HUES6 (cell line): ENCODE results near the gene CDT1.
"Not testable (repeated sequence)": the region's sequence is repeated elsewhere in the genome, so short reads cannot be mapped to it uniquely, and the experiment has no call there.

Source experiments
- H3K27ac ChIP-seq: 2 replicates; pipeline ENCODE4 v1.7.0; 2013; ENCODE audit warnings: low read depth, mild to moderate bottlenecking, low read length, inconsistent platforms
- H3K27me3 ChIP-seq: 2 replicates; pipeline ENCODE4 v1.6.1; 2013; ENCODE audit warnings: low read length; ENCODE audit not compliant: control insufficient read depth, insufficient read depth
- H3K36me3 ChIP-seq: 2 replicates; pipeline ENCODE4 v1.6.1; 2013; ENCODE audit warnings: low read length; ENCODE audit not compliant: control insufficient read depth, insufficient read depth
- H3K4me1 ChIP-seq: 2 replicates; pipeline ENCODE4 v1.6.1; 2013; ENCODE audit warnings: low read length; ENCODE audit not compliant: control insufficient read depth, insufficient read depth
- H3K4me3 ChIP-seq: 2 replicates; pipeline ENCODE4 v1.5.1; 2013; ENCODE audit warnings: low read depth, low read length
- H3K9ac ChIP-seq: one replicate; pipeline ENCODE4 v1.6.1; 2013; ENCODE audit warnings: mild to moderate bottlenecking, low read length
- H3K9me3 ChIP-seq: 2 replicates; pipeline ENCODE4 v1.6.1; 2013; ENCODE audit warnings: low read depth, low read length; ENCODE audit not compliant: control insufficient read depth, insufficient read depth

The CDT1 gene

DNA sequence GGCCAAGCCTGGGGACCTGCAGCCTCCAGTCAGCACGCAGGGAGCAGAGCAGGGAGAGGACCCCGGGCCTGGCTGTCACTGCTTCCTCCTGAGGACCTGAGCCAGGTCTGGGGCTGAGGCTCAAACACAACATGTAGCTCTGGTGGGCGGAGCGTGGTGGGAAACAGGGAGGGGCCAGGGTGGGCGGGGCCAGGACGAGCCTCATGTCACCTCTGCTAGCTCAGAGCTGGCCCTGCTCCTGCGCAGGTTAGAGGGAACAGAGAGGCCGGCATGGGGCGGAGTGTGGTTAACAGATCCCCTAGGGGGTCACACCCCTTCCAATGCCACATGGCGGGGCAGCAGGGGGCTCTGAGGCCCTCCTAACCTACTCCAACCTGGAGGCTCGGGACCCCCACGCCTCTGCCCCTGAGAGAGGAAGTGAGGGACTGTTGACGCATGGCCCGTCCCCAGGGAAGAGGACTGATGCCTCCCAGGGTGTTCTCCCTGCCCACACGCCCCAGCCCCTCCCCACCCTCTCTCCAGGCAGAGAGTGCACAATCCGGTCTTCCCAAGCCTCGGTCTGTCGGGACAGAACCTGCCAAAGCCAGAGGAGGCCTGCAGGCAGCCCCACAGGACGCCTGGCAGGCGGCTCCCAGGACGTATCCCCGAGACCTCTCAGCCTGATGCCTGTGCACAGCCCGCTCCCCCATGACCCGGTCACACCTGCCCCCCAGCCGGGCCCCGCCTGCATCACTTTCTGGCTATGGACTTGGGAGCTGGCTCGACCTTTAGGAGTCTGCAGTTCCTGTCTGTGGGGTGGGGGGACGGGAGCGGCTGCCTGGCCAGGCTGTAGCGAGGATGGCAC, 33.8 kb upstream of the CDT1 start:
- Histone ChIP-seq H3K4me3 (peak overlapping the region; percentile 41), H3K27ac (no peak overlapping the region), H3K4me1 (peaks cover 43% of the 10 kb centered on the region), H3K36me3 (no peaks in the 10 kb centered on the region), H3K9me3 (no peaks in the 10 kb centered on the region), H3K9ac (no peak overlapping the region), H3K27me3 (peaks cover 90% of the 10 kb centered on the region; the same call in 1 of the 2 replicates)

DNA sequence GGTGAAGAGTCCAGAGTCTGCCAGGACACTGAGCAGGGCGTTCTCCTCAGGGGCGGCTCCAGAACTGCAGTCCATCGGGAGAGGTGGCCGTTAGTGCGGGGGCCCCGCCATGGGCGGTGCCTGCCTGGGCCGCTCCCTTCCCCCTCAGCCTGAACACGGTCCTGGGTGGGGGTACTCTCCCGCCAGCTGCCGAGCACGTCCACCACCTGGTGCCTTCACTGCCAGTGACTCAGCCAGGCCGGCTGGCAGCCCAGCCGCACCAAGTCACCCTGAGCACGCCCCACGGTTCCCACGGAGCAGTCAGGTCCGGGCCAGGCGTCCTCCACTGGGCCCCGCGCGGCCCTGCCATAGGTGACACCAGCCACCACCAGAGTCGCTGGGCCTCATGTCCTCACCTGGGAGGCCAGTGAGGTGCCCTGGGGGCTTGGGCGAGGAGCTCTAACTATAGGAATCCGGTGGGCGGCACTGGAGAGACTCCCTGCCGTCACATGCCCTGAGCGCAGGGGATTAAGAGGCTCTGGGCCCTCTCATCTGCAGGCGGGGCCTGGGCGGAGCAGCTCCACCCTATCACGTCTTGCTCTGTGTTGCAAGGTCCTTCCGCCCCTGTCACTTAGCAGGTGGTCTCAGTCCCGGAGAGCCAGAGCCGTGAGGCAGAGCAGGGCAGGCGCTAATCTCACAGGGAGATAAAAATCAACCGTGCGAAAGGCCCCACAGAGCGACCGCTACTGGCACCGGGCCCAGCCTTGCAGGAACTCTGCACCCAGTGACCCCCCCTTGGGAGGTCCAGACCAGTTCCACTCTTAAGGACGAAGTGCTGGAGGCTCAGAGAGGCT, 32.9 kb upstream of the CDT1 start:
- peaks cover 38% of the 10 kb centered on the region for H3K4me1 ChIP-seq
- H3K9me3 ChIP-seq, result no peaks in the 10 kb centered on the region
- peak overlapping the region; percentile 31 for H3K9ac ChIP-seq
- H3K4me3 ChIP-seq, result peak overlapping the region; percentile 41
- H3K27me3 ChIP-seq, result peaks cover 91% of the 10 kb centered on the region; the same call in 1 of the 2 replicates
- H3K27ac ChIP-seq, result no peak overlapping the region
- no peaks in the 10 kb centered on the region for H3K36me3 ChIP-seq

DNA sequence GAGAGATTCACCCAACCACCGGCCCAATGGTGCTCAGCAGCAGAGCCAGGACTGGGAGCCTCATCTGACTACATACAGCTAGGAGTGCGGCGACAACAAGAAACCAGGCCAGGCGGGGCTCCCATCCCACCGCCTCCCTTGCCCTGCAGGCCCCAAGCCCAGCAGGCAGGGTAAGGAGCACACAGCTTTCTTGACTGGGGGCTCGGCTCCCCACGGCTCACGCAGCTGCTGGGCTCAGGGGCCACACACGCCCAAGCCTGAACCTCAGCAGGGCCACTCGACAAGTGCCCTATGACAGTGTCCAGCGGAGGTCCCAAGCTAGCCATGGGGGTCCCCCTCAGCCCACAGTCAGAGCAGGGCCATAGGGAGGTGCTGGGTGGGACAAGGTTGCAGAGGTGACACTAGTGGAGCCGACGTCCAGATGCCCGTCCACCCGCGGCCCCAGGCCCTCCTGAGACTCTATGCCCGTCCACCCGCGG, 32.3 kb upstream of the CDT1 start:
- no peaks in the 10 kb centered on the region for H3K36me3 ChIP-seq
- H3K4me3 ChIP-seq, result peak overlapping the region; percentile 28; the same call in 1 of the 2 replicates
- H3K9ac ChIP-seq, result no peak overlapping the region
- H3K4me1 ChIP-seq, result peaks cover 38% of the 10 kb centered on the region
- peaks cover 89% of the 10 kb centered on the region; the same call in 1 of the 2 replicates for H3K27me3 ChIP-seq
- H3K9me3 ChIP-seq, result no peaks in the 10 kb centered on the region
- H3K27ac ChIP-seq, result no peak overlapping the region

DNA sequence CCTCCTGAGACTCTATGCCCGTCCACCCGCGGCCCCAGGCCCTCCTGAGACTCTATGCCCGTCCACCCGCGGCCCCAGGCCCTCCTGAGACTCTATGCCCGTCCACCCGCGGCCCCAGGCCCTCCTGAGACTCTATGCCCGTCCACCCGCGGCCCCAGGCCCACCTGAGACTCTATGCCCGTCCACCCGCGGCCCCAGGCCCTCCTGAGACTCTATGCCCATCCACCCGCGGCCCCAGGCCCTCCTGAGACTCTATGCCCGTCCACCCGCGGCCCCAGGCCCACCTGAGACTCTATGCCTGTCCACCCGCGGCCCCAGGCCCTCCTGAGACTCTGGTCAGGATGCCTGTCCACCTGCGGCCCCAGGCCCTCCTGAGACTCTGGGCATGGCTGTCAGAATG, 31.8 kb upstream of the CDT1 start:
- H3K9ac ChIP-seq, H3K4me3 ChIP-seq, H3K36me3 ChIP-seq, H3K9me3 ChIP-seq, H3K27ac ChIP-seq: not testable (repeated sequence)
- peaks cover 38% of the 10 kb centered on the region for H3K4me1 ChIP-seq
- peaks cover 89% of the 10 kb centered on the region; the same call in 1 of the 2 replicates for H3K27me3 ChIP-seq

DNA sequence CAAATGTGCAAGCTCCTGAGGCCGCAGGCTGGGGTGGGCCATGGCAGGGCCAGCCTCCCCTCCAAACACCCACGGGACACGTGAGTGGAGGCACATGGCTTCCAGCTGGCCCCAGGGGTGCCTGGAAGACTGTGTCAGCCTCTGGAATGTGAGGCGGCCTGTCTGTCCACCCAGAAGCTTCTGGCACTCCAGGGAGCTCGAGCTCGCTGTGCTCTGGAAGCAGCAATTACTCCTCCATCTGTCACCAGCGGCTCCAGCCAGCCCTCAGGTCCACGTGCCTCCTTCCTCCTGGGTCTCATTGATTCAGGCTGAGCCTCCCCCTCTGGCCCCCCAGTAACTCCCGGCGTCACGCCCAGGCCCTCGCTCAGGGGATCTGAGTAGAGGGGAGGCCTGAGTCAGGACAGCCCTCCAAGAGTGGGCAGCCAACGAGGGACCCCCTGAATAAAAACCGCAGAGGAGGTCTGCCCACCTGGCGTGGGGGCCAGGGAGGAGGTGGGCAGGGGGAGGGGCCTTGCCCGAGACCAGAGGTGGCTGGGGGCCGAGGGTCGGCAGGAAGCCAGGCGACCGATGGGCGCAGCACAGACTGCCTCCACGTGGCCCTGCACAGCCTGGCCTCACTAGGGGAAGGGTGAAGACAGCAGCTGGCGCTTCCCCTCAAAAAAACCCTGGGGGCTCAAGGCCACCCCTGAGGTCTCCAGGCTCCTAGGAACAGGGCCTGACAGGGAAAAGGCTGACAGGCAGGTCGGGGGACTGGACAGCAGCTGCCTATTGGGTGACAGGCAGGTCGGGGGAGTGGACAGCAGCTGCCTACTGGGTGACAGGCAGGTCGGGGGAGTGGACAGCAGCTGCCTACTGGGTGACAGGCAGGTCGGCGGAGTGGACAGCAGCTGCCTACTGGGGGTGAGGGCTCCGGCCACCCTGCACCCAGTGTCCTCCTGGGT, 30.4 kb upstream of the CDT1 start:
- Histone ChIP-seq H3K27ac (no peak overlapping the region), H3K4me1 (peaks cover 41% of the 10 kb centered on the region), H3K4me3 (no peak overlapping the region)

DNA sequence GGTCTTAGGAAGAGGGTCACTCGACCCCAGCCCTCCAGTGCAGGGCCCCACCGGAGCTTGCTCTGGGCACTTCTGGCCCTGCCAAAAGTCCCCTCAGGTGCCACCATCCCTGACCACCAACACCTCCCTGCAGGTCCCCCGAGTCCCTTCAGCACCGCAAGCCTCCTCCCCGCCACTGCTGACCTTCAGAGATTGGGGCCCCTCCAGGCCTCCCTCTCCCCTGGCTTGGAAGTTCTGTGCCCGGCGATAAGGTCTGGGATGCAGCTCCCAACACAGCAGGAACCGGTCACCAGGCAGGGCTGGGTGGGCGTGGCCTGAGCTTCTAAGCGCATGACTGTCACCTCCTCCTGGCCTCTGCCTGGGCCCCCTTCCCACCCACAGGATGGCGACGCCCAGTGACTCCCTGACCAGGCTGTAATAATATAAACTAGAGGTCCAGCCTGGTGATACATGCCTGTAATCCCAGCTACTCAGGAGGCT, 29.7 kb upstream of the CDT1 start:
- no peaks in the 10 kb centered on the region for H3K9me3 ChIP-seq
- no peak overlapping the region for H3K4me3 ChIP-seq
- no peak overlapping the region for H3K9ac ChIP-seq
- H3K36me3 ChIP-seq, result no peaks in the 10 kb centered on the region
- H3K27me3 ChIP-seq, result peaks cover 82% of the 10 kb centered on the region; the same call in 1 of the 2 replicates
- no peak overlapping the region for H3K27ac ChIP-seq
- H3K4me1 ChIP-seq, result peaks cover 34% of the 10 kb centered on the region

More for the DNA sequence above, 30.4 kb upstream of the CDT1 start:
- Histone ChIP-seq H3K9me3 (no peaks in the 10 kb centered on the region), H3K36me3 (no peaks in the 10 kb centered on the region), H3K27me3 (peaks cover 84% of the 10 kb centered on the region; the same call in 1 of the 2 replicates), H3K9ac (no peak overlapping the region)

DNA sequence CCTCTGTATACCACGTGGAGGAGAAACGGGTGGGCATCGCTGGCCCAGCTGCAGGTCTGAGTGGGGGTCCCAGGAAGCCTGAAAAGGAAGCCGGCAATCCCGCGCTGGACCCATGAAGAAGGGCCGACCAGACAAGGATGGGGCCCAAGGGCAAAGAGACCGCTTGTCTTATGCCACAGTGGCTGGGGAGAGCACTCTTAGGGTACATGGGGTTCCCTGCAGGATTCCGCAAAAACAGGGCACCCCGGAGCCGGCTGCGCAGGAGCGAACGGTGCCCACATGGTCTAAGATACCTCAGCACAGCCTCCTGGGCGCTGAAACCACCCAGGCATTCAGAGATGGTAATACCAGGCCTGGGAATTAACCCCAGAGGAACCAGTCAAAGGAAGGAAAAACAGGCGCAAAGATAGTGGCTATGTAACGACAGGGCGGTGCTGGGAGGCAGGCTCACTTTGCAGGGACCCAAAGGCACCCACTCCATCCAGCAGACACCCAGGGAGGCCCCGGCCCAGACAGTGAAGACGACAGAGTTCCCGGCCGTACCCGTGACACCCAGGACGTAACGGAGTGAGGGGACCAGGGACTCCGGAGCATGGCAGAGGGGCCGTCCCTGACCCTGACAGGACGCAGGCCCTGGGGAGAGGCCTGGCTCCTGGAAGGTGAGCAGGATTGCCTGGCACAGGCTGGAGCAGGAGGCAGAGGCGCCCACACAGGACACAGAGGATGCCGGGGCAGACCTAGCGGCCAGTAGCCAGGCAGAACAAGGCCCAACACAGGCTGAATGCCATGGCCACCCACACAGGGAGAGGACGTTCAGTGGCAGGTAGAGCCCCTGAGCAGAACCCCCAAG, 28.8 kb upstream of the CDT1 start:
- H3K27ac ChIP-seq, result no peak overlapping the region
- no peaks in the 10 kb centered on the region for H3K36me3 ChIP-seq
- peaks cover 34% of the 10 kb centered on the region for H3K4me1 ChIP-seq
- no peaks in the 10 kb centered on the region for H3K9me3 ChIP-seq
- H3K27me3 ChIP-seq, result peaks cover 86% of the 10 kb centered on the region; the same call in 1 of the 2 replicates
- H3K4me3 ChIP-seq, result no peak overlapping the region
- no peak overlapping the region for H3K9ac ChIP-seq

DNA sequence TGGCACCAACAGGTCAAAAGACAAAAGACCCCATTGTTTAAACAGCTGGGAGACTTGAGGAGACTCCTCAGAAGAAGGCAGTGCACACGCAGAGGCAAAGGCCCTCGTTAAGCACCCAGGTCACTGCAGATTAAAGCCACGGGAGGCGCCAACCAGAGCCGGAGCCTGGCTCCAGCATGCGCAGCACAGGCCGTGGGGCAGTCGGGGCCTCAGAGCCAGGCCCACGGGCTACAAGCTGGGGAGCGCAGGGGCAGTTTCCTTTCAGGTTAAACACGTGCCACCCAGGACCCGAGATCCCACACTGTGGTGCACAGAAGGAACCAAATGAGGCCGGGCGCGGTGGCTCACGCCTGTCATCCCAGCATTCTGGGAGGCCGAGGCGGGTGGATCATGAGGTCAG, 27.8 kb upstream of the CDT1 start:
- Histone ChIP-seq H3K9me3 (no peaks in the 10 kb centered on the region), H3K27ac (no peak overlapping the region), H3K27me3 (peaks cover 86% of the 10 kb centered on the region; the same call in 1 of the 2 replicates), H3K4me1 (peaks cover 25% of the 10 kb centered on the region), H3K4me3 (no peak overlapping the region), H3K9ac (no peak overlapping the region), H3K36me3 (no peaks in the 10 kb centered on the region)

DNA sequence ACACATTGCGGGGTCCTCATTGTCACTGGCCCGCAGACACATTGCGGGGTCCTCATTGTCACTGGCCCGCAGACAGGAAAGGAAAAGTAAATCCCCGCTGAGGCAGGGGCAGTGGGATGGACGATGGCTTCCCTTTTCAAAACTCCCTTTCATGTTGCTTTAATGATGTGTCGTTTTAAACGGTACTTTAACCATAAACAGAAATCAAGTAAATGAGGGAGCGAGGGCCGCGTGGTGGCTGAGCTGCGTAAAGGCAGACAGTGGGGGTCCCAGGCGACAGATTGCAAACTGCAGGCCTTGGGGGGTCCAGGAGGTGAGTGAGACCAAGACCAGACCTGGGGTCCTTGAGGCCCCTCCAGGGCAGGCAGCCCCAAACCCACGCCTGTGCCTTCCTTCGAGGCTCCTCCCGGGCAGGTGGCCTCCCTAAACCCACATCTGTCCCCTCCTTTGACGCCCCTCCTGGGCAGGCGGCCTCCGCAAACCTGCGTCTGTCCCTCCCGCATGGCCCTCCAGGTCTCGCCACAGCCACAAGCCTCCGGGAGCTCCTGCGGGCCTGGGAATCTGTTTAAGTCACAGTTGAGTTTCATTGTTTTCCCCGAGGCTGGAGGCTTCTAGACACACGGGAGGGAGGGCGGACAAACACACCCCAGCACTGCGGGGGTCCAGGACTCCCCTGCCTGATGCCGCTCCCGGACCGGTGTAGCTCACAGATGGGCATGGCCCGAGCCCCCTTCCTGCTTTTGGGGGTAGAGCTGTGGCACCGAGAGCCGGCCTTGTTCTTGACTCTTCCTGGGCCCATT, 25.9 kb upstream of the CDT1 start:
- Histone ChIP-seq H3K36me3 (no peaks in the 10 kb centered on the region), H3K27me3 (peaks cover 88% of the 10 kb centered on the region; the same call in 1 of the 2 replicates), H3K4me3 (no peak overlapping the region), H3K27ac (no peak overlapping the region), H3K9me3 (no peaks in the 10 kb centered on the region), H3K9ac (no peak overlapping the region), H3K4me1 (peaks cover 29% of the 10 kb centered on the region; the same call in 1 of the 2 replicates)
